Heart right ventricle (tissue), 16 donors: ENCODE results near the gene ITSN1. TPM values are rescaled to one million over a fixed set of nuclear protein-coding genes. Genes with fewer than 3 reads are reported as not detected.
A peak's percentile ranks its signal among the peaks of the same experiment; 100 is the strongest.

Source experiments
- ATAC-seq, 8 donors: fragments of 200-7000 bp; cut with Tn5 transposase; one replicate each; pipeline ENCODE4 v1.9.1; 2020; ENCODE audit warnings: mild to moderate bottlenecking in 8 of 8, moderate library complexity in 8 of 8, moderate number of reproducible peaks in 1 of 8
- DNase-seq, 2 donors: peaks; one replicate each; pipeline ENCODE4 v3.0.0-alpha.2; 2020
- H3K27ac ChIP-seq, 10 donors: fragments of 200-600 bp; sonication (generic) in 2 of 10; one replicate each; pipeline versions ENCODE4 v1.5.0 to v1.8.0; 2020 to 2022; ENCODE audit warnings: mild to moderate bottlenecking in 3 of 10
- H3K27me3 ChIP-seq, 7 donors: fragments of 200-600 bp; one replicate each; pipeline ENCODE4 v1.8.0; 2021 to 2022; ENCODE audit warnings: mild to moderate bottlenecking in 2 of 7
- H3K36me3 ChIP-seq, 9 donors: fragments of 200-600 bp; sonication (generic) in 1 of 9; one replicate each; pipeline versions ENCODE4 v1.5.0 to v1.8.0; 2020 to 2022; ENCODE audit warnings: mild to moderate bottlenecking in 2 of 9
- H3K4me1 ChIP-seq, 9 donors: fragments of 200-600 bp; sonication (generic) in 1 of 9; one replicate each; pipeline versions ENCODE4 v1.5.0 to v1.8.0; 2020 to 2022; ENCODE audit warnings: mild to moderate bottlenecking in 4 of 9
- H3K4me3 ChIP-seq, 10 donors: fragments of 200-600 bp; sonication (generic) in 2 of 10; one replicate each; pipeline versions ENCODE4 v1.5.0 to v1.8.0; 2020 to 2022; ENCODE audit warnings: mild to moderate bottlenecking in 7 of 10, moderate library complexity in 2 of 10
- H3K9me3 ChIP-seq, 11 donors: fragments of 200-600 bp in 10 of 11; sonication (generic) in 2 of 11; one replicate each; pipeline versions ENCODE4 v1.5.0 to v1.8.0; 2013 to 2022; ENCODE audit warnings: mild to moderate bottlenecking in 2 of 11, control low read depth in 1 of 11, moderate library complexity in 1 of 11
- WGBS, 2 donors: extraction: QIAGEN DNeasy Blood & Tissue Kit; methylation state at CpG; one replicate each; pipeline ENCODE4 v1.1.7; 2013; ENCODE audit warnings: inconsistent platforms in 1 of 2; 5-methylcytosine and 5-hydroxymethylcytosine counted together
- intact Hi-C, 10 donors: fragments of 100-400 bp; cut with DNase I; formaldehyde crosslinking; loops; one replicate each; pipeline versions ENCODE4 v1.11.1 to v1.14.2; 2022
- polyA plus RNA-seq, 2 donors: library from polyadenylated mRNA; stranded (reverse); fragments of 200-250 nt; gene quantifications; one replicate each; pipeline ENCODE4 v1.2.3, GENCODE V29; 2013
- total RNA-seq, 10 donors: library from RNA; stranded (reverse); fragmentation: NEBNext Ultra II Directional in 3 of 10; extraction: Animal tissue kit (Norgen Biotek cat#: 25700) in 3 of 10; gene quantifications; one replicate each; pipeline versions ENCODE4 v1.2.1 to v1.2.4, GENCODE V29; 2021 to 2023
- TF ChIP-seq, protein P1 (sequence below), 9 donors: fragments of 200-600 bp; sonication (generic) in 2 of 9; IDR thresholded peaks; one replicate each; pipeline versions ENCODE4 v1.5.0 to v1.8.0; 2021 to 2022; ENCODE audit warnings: antibody characterized with exemption in 9 of 9, mild to moderate bottlenecking in 5 of 9, moderate library complexity in 1 of 9
- donor health status: Arrhythmogenic right ventricular cardiomyopathy.
- donor health status: ischemic (EF 13 %, LVEDD 7.1; RV severe dilation, severe dysfunction).
- donor health status: healthy with polysubstance abuse.
- donor health status: DM: no; HTN: yes; CAD: no.
- donor health status: DM: no; HTN: no; CAD: no.
- donor health status: ischemic (EF 25% LVEDD 6.9; RV normal size, moderate dysfunction).
- donor health status: ischemic (EF 25% LVEDD 5.7; RV mildly dilated, moderate dysfunction).
- donor health status: healthy.
- donor health status: DM: yes; HTN: yes; CAD: no.
- donor health status: Ischemic cardiomyopathy.
- donor health status: ischemic (EF 35%, LVEDD 5.7; RV mildly dilated, moderate dysfunction).
- donor health status: nonischemic (EF 11% LVEDD 7.7; RV severe dilation, severe dysfunction).
- donor health status: DM: yes; HTN: yes; CAD: no.
- donor health status: PGD.
- donor health status: ischemic (EF 29% LVEDD 5.4; RV normal size, mild dysfunction).
- donor health status: nonischemic (EF 23%, LVEDD 6.1; RV moderate dilation, normal function).

Gene ITSN1
- total and polyA plus RNA-seq, 12 donors, result 14.6 to 47.3 (median 32.3) TPM

DNA sequence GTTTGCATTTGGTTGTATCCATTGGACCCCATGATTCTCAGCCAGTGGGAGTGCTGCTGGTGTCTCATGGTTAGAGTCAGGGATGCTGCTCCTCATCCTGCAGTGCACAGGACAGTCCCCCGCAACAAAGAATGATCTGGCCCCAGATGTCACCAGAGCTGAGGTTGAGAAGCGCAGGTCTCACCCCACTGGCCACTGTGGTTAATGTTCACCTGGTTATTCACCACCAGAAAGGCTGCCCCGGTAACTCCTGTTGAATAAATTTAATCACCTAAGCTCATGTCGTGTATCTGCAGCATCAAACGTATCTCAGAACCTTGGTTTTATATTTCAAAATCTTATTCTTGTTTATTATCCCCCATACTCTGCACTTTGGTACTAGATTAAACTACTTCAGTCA lies 197.5 kb downstream of the ITSN1 start:
- DNase-seq, result no peak
- no peak overlapping the region for H3K27ac ChIP-seq
- no peaks in the 10 kb centered on the region for H3K9me3 ChIP-seq
- peaks cover 0 to 50% (median 13%) of the 10 kb centered on the region in 9 donors for H3K36me3 ChIP-seq
- 96 to 97% methylated on average over 5 of the region's 5 CpGs for WGBS, 2 donors
- ATAC-seq, result no peak
- no peaks in the 10 kb centered on the region for H3K27me3 ChIP-seq
- H3K4me1 ChIP-seq, result peaks cover 0 to 39% (median 14%) of the 10 kb centered on the region in 9 donors
- H3K4me3 ChIP-seq, result no peak overlapping the region
- intact Hi-C loops, result no loop called here
- TF ChIP-seq, protein P1, sequence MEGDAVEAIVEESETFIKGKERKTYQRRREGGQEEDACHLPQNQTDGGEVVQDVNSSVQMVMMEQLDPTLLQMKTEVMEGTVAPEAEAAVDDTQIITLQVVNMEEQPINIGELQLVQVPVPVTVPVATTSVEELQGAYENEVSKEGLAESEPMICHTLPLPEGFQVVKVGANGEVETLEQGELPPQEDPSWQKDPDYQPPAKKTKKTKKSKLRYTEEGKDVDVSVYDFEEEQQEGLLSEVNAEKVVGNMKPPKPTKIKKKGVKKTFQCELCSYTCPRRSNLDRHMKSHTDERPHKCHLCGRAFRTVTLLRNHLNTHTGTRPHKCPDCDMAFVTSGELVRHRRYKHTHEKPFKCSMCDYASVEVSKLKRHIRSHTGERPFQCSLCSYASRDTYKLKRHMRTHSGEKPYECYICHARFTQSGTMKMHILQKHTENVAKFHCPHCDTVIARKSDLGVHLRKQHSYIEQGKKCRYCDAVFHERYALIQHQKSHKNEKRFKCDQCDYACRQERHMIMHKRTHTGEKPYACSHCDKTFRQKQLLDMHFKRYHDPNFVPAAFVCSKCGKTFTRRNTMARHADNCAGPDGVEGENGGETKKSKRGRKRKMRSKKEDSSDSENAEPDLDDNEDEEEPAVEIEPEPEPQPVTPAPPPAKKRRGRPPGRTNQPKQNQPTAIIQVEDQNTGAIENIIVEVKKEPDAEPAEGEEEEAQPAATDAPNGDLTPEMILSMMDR (IDR thresholded peaks at IDR 0.05), result no peak

DNA sequence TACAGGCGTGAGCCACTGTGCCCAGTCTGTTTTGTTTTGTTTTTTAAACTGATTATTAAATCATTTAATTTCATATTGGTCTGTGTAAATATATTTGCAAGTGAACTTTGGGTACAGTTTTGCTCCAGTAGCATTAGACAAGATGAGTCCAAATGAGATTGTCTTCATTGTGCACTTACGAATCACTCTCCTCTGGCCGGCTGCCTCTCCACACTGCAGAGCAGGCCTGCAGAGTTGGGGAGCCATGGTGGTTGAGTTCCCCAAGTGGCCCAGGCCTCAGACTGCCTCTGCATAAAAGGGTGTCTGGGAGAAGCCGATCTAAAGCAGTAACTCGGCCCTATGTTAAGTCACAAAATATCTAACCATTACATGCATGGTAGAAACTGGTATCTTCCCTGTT lies 198.5 kb downstream of the ITSN1 start:
- intact Hi-C loops, result no loop called here
- H3K27me3 ChIP-seq, result no peaks in the 10 kb centered on the region
- H3K4me3 ChIP-seq, result no peak overlapping the region
- TF ChIP-seq, protein P1 (IDR thresholded peaks at IDR 0.05), result no peak
- WGBS, 2 donors, result 91 to 94% methylated on average over 5 of the region's 5 CpGs
- peaks cover 0 to 39% (median 14%) of the 10 kb centered on the region in 9 donors for H3K4me1 ChIP-seq
- H3K36me3 ChIP-seq, result peaks cover 0 to 40% (median 13%) of the 10 kb centered on the region in 9 donors
- peak overlapping the region in 1 of 10 donors; percentile 26 for H3K27ac ChIP-seq
- ATAC-seq (no peak), DNase-seq (no peak)
- peaks cover 0 to 2% (median 0%) of the 10 kb centered on the region in 11 donors for H3K9me3 ChIP-seq

DNA sequence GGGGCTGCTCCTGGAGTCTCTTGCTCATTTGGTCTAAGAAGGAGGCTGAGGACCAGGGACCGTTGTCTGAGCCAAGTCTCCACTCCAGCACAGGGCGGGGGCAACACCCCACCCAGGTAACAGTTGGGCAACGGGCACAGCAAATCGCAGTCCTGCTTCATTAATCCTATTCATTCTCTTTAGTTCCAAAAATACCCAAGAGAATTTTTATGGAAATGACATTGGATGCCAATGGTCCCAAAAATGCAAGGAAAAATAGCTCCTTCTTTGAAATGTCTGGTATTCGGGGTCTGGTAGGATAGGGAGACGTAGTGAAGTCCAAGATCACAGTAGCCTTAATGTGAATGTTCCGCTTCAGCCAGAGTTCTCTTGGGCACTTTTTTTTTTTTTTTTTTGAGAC lies 199.3 kb downstream of the ITSN1 start:
- Histone ChIP-seq H3K4me3 (no peak overlapping the region), H3K36me3 (peaks cover 0 to 32% (median 11%) of the 10 kb centered on the region in 9 donors), H3K27ac (peak overlapping the region in 1 of 10 donors; percentile 75), H3K4me1 (peaks cover 0 to 39% (median 14%) of the 10 kb centered on the region in 9 donors), H3K27me3 (no peaks in the 10 kb centered on the region), H3K9me3 (peaks cover 0 to 10% (median 0%) of the 10 kb centered on the region in 11 donors)
- TF ChIP-seq, protein P1 (IDR thresholded peaks at IDR 0.05), result no peak
- DNase-seq (no peak), ATAC-seq (no peak)
- WGBS, 2 donors, result 92 to 95% methylated on average over 7 of the region's 7 CpGs
- intact Hi-C loops, result no loop called here

DNA sequence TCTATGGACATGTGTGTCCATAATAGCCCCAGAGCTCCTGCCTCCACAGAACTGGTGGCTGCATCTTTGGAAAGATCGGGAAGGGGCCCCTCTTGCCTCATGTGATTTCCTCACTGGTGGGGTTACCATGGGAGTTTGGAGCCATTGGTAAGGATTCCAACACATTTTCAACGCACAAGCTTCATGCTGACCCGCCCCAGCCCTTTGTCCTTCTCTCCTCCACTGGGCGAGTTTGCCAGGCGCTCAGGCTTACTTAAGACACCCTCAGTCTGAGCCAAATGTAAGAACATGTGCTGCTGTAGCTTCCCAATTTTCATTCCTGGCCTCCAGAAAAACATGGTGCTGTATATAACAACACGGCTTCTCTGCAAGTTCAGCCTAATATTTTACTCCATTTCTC lies 200.9 kb downstream of the ITSN1 start:
- peak in 2 of 8 donors; percentile 7 to 13 for ATAC-seq
- Histone ChIP-seq H3K9me3 (peaks cover 0 to 10% (median 0%) of the 10 kb centered on the region in 11 donors), H3K4me1 (peaks cover 0 to 39% (median 14%) of the 10 kb centered on the region in 9 donors), H3K27me3 (no peaks in the 10 kb centered on the region), H3K4me3 (no peak overlapping the region), H3K27ac (peak overlapping the region in 1 of 10 donors; percentile 75), H3K36me3 (peaks cover 0 to 16% (median 4%) of the 10 kb centered on the region in 9 donors)
- intact Hi-C loops, result no loop called here
- TF ChIP-seq, protein P1 (IDR thresholded peaks at IDR 0.05), result no peak
- 91 to 94% methylated on average over 6 of the region's 6 CpGs for WGBS, 2 donors
- DNase-seq, result no peak
